Fibroblast of lung (primary cell): ENCODE measurements around the gene NFASC.

Experiments used
- EZH2 ChIP-seq: IDR thresholded peaks from 2 replicates; pipeline ENCODE4 v1.5.1; 2012; ENCODE audit warnings: low read length, control low read depth, mild to moderate bottlenecking; ENCODE audit errors: missing control alignments
- TF ChIP-seq, protein P1 (sequence below), 2 donors: IDR thresholded peaks in 1 of 2; conservative IDR thresholded peaks in 1 of 2; 1 replicate in 1 of 2; 2 replicates in 1 of 2; pipeline ENCODE4 v1.5.1; 2011 to 2012; ENCODE audit warnings: low read length in 2 of 2, control low read depth in 1 of 2, inconsistent platforms in 1 of 2, low read depth in 1 of 2, mild to moderate bottlenecking in 1 of 2

DNA sequence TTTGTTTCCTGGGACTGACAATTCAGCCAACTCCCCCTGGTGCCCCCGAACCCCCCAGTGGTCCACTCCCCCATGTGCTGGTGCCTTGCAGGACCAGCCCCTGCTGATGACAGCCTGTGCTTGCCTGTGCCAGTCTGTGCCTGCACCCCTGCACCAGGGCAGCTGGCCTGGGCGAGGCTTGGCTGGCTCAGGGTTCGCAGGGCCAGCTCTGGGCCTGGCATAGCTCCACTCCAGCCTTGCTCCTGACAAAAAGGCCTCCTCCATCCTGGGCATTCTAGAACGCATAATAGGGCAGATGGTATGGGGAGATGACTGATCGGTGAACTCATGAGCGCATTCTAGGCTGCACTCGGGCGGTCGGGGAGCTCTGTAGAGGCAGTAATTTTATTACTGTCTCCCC lies 177.7 kb downstream of the NFASC start:
- TF ChIP-seq, protein P1, sequence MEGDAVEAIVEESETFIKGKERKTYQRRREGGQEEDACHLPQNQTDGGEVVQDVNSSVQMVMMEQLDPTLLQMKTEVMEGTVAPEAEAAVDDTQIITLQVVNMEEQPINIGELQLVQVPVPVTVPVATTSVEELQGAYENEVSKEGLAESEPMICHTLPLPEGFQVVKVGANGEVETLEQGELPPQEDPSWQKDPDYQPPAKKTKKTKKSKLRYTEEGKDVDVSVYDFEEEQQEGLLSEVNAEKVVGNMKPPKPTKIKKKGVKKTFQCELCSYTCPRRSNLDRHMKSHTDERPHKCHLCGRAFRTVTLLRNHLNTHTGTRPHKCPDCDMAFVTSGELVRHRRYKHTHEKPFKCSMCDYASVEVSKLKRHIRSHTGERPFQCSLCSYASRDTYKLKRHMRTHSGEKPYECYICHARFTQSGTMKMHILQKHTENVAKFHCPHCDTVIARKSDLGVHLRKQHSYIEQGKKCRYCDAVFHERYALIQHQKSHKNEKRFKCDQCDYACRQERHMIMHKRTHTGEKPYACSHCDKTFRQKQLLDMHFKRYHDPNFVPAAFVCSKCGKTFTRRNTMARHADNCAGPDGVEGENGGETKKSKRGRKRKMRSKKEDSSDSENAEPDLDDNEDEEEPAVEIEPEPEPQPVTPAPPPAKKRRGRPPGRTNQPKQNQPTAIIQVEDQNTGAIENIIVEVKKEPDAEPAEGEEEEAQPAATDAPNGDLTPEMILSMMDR (conservative IDR thresholded peaks at IDR 0.05 in 1 of 2, IDR thresholded peaks at IDR 0.05 in 1 of 2; ENCODE audit: low read depth in 1 of 2, low read length in 2 of 2): no peak
- TF ChIP-seq EZH2: no peak
